Vagina (tissue), 2 donors: ENCODE results near the gene GABBR2. TPM values are rescaled to one million over a fixed set of nuclear protein-coding genes. Genes with fewer than 3 reads are reported as not detected.

Source experiments
- DNase-seq, 2 donors: peaks; one replicate each; pipeline ENCODE4 v3.0.0-alpha.2; 2017; ENCODE audit errors: extremely low spot score in 2 of 2
- H3K27ac ChIP-seq: fragments of 200-600 bp; sonication (generic); one replicate; pipeline ENCODE4 v1.5.1; 2019
- H3K27me3 ChIP-seq: fragments of 200-600 bp; sonication (generic); one replicate; pipeline ENCODE4 v1.5.1; 2019
- H3K36me3 ChIP-seq, 2 donors: fragments of 200-600 bp; sonication (generic); one replicate each; pipeline ENCODE4 v1.5.1; 2017 to 2019
- H3K4me1 ChIP-seq: fragments of 200-600 bp; sonication (generic); one replicate; pipeline ENCODE4 v1.5.1; 2019
- H3K4me3 ChIP-seq, 2 donors: fragments of 200-600 bp; sonication (generic); 1 replicate in 1 of 2; 2 replicates in 1 of 2; pipeline ENCODE4 v1.5.1; 2016 to 2019
- H3K9me3 ChIP-seq: fragments of 200-600 bp; sonication (generic); one replicate; pipeline ENCODE4 v1.5.1; 2019
- CTCF ChIP-seq, 3 experiments: fragments of 450-650 bp in 2 of 3; fragments of 200-600 bp in 1 of 3; sonication (generic) in 1 of 3; IDR thresholded peaks; one replicate each; pipeline ENCODE4 v1.5.1; 2017 to 2019; ENCODE audit warnings: antibody characterized with exemption in 3 of 3, mild to moderate bottlenecking in 2 of 3, moderate library complexity in 2 of 3
- POLR2A ChIP-seq, 2 donors: fragments of 450-650 bp; IDR thresholded peaks; one replicate each; pipeline ENCODE4 v1.6.1; 2017; ENCODE audit warnings: antibody characterized with exemption in 2 of 2, mild to moderate bottlenecking in 2 of 2, moderate library complexity in 2 of 2
- POLR2AphosphoS5 ChIP-seq, 2 donors: sonication (generic); formaldehyde crosslinking; IDR thresholded peaks; one replicate each; pipeline ENCODE4 v1.9.0; 2017; ENCODE audit warnings: antibody characterized with exemption in 2 of 2, mild to moderate bottlenecking in 2 of 2, low read depth in 1 of 2; ENCODE audit not compliant: insufficient read depth in 1 of 2
- intact Hi-C: fragments of 100-400 bp; cut with DNase I; formaldehyde crosslinking; loops from one replicate; pipeline ENCODE4 v1.15.1; 2023
- total RNA-seq: library from RNA; depleted of rRNA; stranded (reverse); fragments of >200 nt; gene quantifications from one replicate; pipeline ENCODE4 v1.2.3, GENCODE V29; 2016

Gene GABBR2
- total RNA-seq, 1 donor from 2014 or later = not detected

- H3K27ac ChIP-seq = no peak overlapping the region
- DNase-seq = no peak
- no peaks in the 10 kb centered on the region for H3K9me3 ChIP-seq
- TF ChIP-seq CTCF (IDR thresholded peaks at IDR 0.05) = no peak
- no peak for TF ChIP-seq POLR2A (IDR thresholded peaks at IDR 0.05)
- H3K36me3 ChIP-seq = no peaks in the 10 kb centered on the region
- H3K27me3 ChIP-seq = no peaks in the 10 kb centered on the region
- H3K4me3 ChIP-seq = no peak overlapping the region
- intact Hi-C loops = no loop called here
- H3K4me1 ChIP-seq = no peaks in the 10 kb centered on the region
Observed at GRCh38 chr9:98318834-98319478, 389.8 kb downstream of the GABBR2 start.

GRCh38 chr9:98318041-98318790, 390.5 kb downstream of the GABBR2 start:
- intact Hi-C loops = no loop called here

GRCh38 chr9:98317134-98317857, 391.4 kb downstream of the GABBR2 start:
- no peaks in the 10 kb centered on the region for H3K9me3 ChIP-seq
- H3K4me1 ChIP-seq = no peaks in the 10 kb centered on the region
- no peaks in the 10 kb centered on the region for H3K36me3 ChIP-seq
- intact Hi-C loops = no loop called here
- H3K4me3 ChIP-seq = no peak overlapping the region
- H3K27me3 ChIP-seq = no peaks in the 10 kb centered on the region
- H3K27ac ChIP-seq = no peak overlapping the region
- DNase-seq = no peak
- TF ChIP-seq CTCF (IDR thresholded peaks at IDR 0.05) (no peak), POLR2AphosphoS5 (IDR thresholded peaks at IDR 0.05; ENCODE audit: insufficient read depth in 1 of 2, low read depth in 1 of 2) (no peak), POLR2A (IDR thresholded peaks at IDR 0.05) (no peak)

More at GRCh38 chr9:98318041-98318790, 390.5 kb downstream of the GABBR2 start:
- H3K27me3 ChIP-seq = no peaks in the 10 kb centered on the region
- H3K4me3 ChIP-seq = no peak overlapping the region
- no peak for DNase-seq
- TF ChIP-seq POLR2AphosphoS5 (IDR thresholded peaks at IDR 0.05; ENCODE audit: insufficient read depth in 1 of 2, low read depth in 1 of 2) (no peak), POLR2A (IDR thresholded peaks at IDR 0.05) (no peak), CTCF (IDR thresholded peaks at IDR 0.05) (no peak)
- H3K27ac ChIP-seq = no peak overlapping the region
- no peaks in the 10 kb centered on the region for H3K36me3 ChIP-seq
- no peaks in the 10 kb centered on the region for H3K9me3 ChIP-seq
- H3K4me1 ChIP-seq = no peaks in the 10 kb centered on the region

- Histone ChIP-seq H3K4me3 (no peak overlapping the region), H3K27ac (no peak overlapping the region), H3K36me3 (no peaks in the 10 kb centered on the region), H3K27me3 (no peaks in the 10 kb centered on the region), H3K9me3 (no peaks in the 10 kb centered on the region), H3K4me1 (no peaks in the 10 kb centered on the region)
- intact Hi-C loops = no loop called here
- no peak for DNase-seq
- TF ChIP-seq CTCF (IDR thresholded peaks at IDR 0.05) = no peak
- no peak for TF ChIP-seq POLR2A (IDR thresholded peaks at IDR 0.05)
- TF ChIP-seq POLR2AphosphoS5 (IDR thresholded peaks at IDR 0.05; ENCODE audit: insufficient read depth in 1 of 2, low read depth in 1 of 2) = no peak
Observed at GRCh38 chr9:98316445-98317133, 392.1 kb downstream of the GABBR2 start.
